Kidney (tissue), 14 donors: Measurements from ENCODE around the gene CAMK2N2. TPM values are rescaled to one million over a fixed set of nuclear protein-coding genes. Genes with fewer than 3 reads are reported as not detected.
A peak's percentile ranks its signal among the peaks of the same experiment; 100 is the strongest.

Experiments
- DNase-seq, 5 donors: peaks; one replicate each; pipeline ENCODE4 v3.0.0-alpha.2; 2013 to 2020
- FAIRE-seq: peaks from 2 replicates; lab custom pipeline; 2012; peaks lifted over from hg19 to GRCh38; lab: Jason Lieb, UNC
- H3K27ac ChIP-seq, 2 donors: one replicate each; pipeline ENCODE4 v1.7.0; 2013; ENCODE audit warnings: low read depth in 2 of 2, low read length in 2 of 2, inconsistent platforms in 1 of 2
- H3K27me3 ChIP-seq: one replicate; pipeline ENCODE4 v1.7.1; 2013; ENCODE audit warnings: low read length, inconsistent platforms; ENCODE audit not compliant: control insufficient read depth, insufficient read depth
- H3K36me3 ChIP-seq, 3 donors: one replicate each; pipeline versions ENCODE4 v1.7.0 to v1.7.1; 2013; ENCODE audit warnings: low read length in 3 of 3, control low read depth in 1 of 3, inconsistent platforms in 1 of 3; ENCODE audit not compliant: insufficient read depth in 3 of 3, control insufficient read depth in 2 of 3
- H3K4me1 ChIP-seq, 3 donors: one replicate each; pipeline versions ENCODE4 v1.7.0 to v1.7.1; 2013; ENCODE audit warnings: low read length in 3 of 3, inconsistent platforms in 1 of 3, low read depth in 1 of 3; ENCODE audit not compliant: control insufficient read depth in 2 of 3, insufficient read depth in 2 of 3
- H3K4me3 ChIP-seq, 3 donors: one replicate each; pipeline versions ENCODE4 v1.7.0 to v1.8.1; 2013; ENCODE audit warnings: low read length in 3 of 3, control low read depth in 1 of 3, inconsistent platforms in 1 of 3
- H3K9ac ChIP-seq, 3 donors: one replicate each; pipeline versions ENCODE4 v1.7.0 to v1.7.1; 2013; ENCODE audit warnings: low read length in 3 of 3, control low read depth in 1 of 3, inconsistent platforms in 1 of 3
- H3K9me3 ChIP-seq, 3 donors: one replicate each; pipeline versions ENCODE4 v1.7.0 to v1.7.1; 2013; ENCODE audit warnings: low read length in 3 of 3, control low read depth in 1 of 3, inconsistent platforms in 1 of 3; ENCODE audit not compliant: control insufficient read depth in 2 of 3, insufficient read depth in 1 of 3
- CTCF ChIP-seq: IDR thresholded peaks from 3 replicates; pipeline ENCODE4 v1.5.1; 2012; ENCODE audit warnings: mild to moderate bottlenecking, moderate library complexity, borderline replicate concordance; ENCODE audit not compliant: insufficient read depth; ENCODE audit errors: extremely low read depth
- intact Hi-C: fragments of 100-400 bp; cut with DNase I; formaldehyde crosslinking; loops from one replicate; pipeline ENCODE4 v1.11.1; 2022
- polyA plus RNA-seq: library from polyadenylated mRNA; stranded (reverse); fragments of 350-450 nt; fragmentation: Illumina TruSeq; extraction: RNeasy Lipid Tissue Mini Kit (QIAGEN cat#74804); gene quantifications from one replicate; pipeline ENCODE4 v1.2.3, GENCODE V29; 2014; ENCODE audit warnings: low read depth, low replicate concordance; ENCODE audit not compliant: insufficient read depth
- total RNA-seq: library from RNA; stranded (reverse); fragmentation: NEBNext Ultra II Directional; extraction: Animal tissue kit (Norgen Biotek cat#: 25700); gene quantifications from one replicate; pipeline ENCODE4 v1.2.1, GENCODE V29; 2021
- donor health status: control.
- donor health status: control.
- donor health status: control.
- donor health status: control.
- donor health status: control.
- donor health status: DM: yes; HTN: yes; CAD: no.
- donor health status: Normal renal cell carcinoma (clear cell type).

CAMK2N2 gene
- total and polyA plus RNA-seq, 2 donors from 2014 or later: 0.31 to 0.39 TPM

- no peaks in the 10 kb centered on the region for H3K27me3 ChIP-seq
- H3K4me1 ChIP-seq: peaks cover 0 to 3% (median 0%) of the 10 kb centered on the region in 3 donors
- peak in 1 of 5 donors; percentile 51 for DNase-seq
- H3K36me3 ChIP-seq: peaks cover 0 to 25% (median 15%) of the 10 kb centered on the region in 3 donors
- intact Hi-C loops: no loop called here
- H3K4me3 ChIP-seq: no peak overlapping the region
- H3K27ac ChIP-seq: no peak overlapping the region
- no peak overlapping the region for H3K9ac ChIP-seq
- FAIRE-seq: no peak
- no peaks in the 10 kb centered on the region for H3K9me3 ChIP-seq
- TF ChIP-seq CTCF: no peak
Measured at GRCh38 chr3:184241141-184241446, 20.3 kb downstream of the CAMK2N2 start.

- H3K9me3 ChIP-seq: no peaks in the 10 kb centered on the region
- no peak overlapping the region for H3K4me3 ChIP-seq
- H3K27ac ChIP-seq: no peak overlapping the region
- H3K27me3 ChIP-seq: no peaks in the 10 kb centered on the region
- no peak for TF ChIP-seq CTCF
- no peak for FAIRE-seq
- peaks cover 0 to 25% (median 15%) of the 10 kb centered on the region in 3 donors for H3K36me3 ChIP-seq
- intact Hi-C loops: no loop called here
- peaks cover 0 to 3% (median 0%) of the 10 kb centered on the region in 3 donors for H3K4me1 ChIP-seq
- DNase-seq: peak in 4 of 5 donors; percentile 48 to 75 (median 60)
- no peak overlapping the region for H3K9ac ChIP-seq
Measured at GRCh38 chr3:184240384-184241140, 20.8 kb downstream of the CAMK2N2 start.

GRCh38 chr3:184239708-184240107 is 21.6 kb downstream of the CAMK2N2 start:
- no peak for TF ChIP-seq CTCF
- H3K4me3 ChIP-seq: no peak overlapping the region
- FAIRE-seq (no peak), DNase-seq (peak in 1 of 5 donors; percentile 55)
- no peak overlapping the region for H3K27ac ChIP-seq
- intact Hi-C loops: no loop called here
- H3K36me3 ChIP-seq: peaks cover 0 to 18% (median 9%) of the 10 kb centered on the region in 3 donors
- H3K4me1 ChIP-seq: peaks cover 0 to 3% (median 0%) of the 10 kb centered on the region in 3 donors
- H3K27me3 ChIP-seq: no peaks in the 10 kb centered on the region
- H3K9ac ChIP-seq: no peak overlapping the region
- no peaks in the 10 kb centered on the region for H3K9me3 ChIP-seq
